GM18526 (cell line): ENCODE measurements around the gene RAB3D.

ENCODE experiments used
- POLR2A ChIP-seq: IDR thresholded peaks from 3 replicates; pipeline ENCODE4 v1.6.1; 2011; ENCODE audit not compliant: insufficient read length; ENCODE audit errors: extremely low read depth

RAB3D gene

GRCh38 chr19:11373885-11374432 lies 34.5 kb upstream of the RAB3D start:
- no peak for TF ChIP-seq POLR2A

GRCh38 chr19:11373166-11373884 lies 33.9 kb upstream of the RAB3D start:
- no peak for TF ChIP-seq POLR2A

GRCh38 chr19:11370744-11371143 lies 31.3 kb upstream of the RAB3D start:
- TF ChIP-seq POLR2A = no peak

GRCh38 chr19:11367528-11367927 lies 28.1 kb upstream of the RAB3D start:
- no peak for TF ChIP-seq POLR2A

GRCh38 chr19:11365557-11366117 lies 26.2 kb upstream of the RAB3D start:
- TF ChIP-seq POLR2A = no peak

- TF ChIP-seq POLR2A = no peak
Observed at GRCh38 chr19:11364935-11365334, 25.5 kb upstream of the RAB3D start.

GRCh38 chr19:11364296-11364904 lies 24.9 kb upstream of the RAB3D start:
- no peak for TF ChIP-seq POLR2A

- no peak for TF ChIP-seq POLR2A
Observed at GRCh38 chr19:11363881-11364280, 24.4 kb upstream of the RAB3D start.

GRCh38 chr19:11361771-11362731 lies 22.6 kb upstream of the RAB3D start:
- TF ChIP-seq POLR2A = no peak

GRCh38 chr19:11361037-11361770 lies 21.7 kb upstream of the RAB3D start:
- TF ChIP-seq POLR2A = no peak

- TF ChIP-seq POLR2A = no peak
Observed at GRCh38 chr19:11359421-11359820, 20.0 kb upstream of the RAB3D start.

GRCh38 chr19:11356676-11357550 lies 17.5 kb upstream of the RAB3D start:
- no peak for TF ChIP-seq POLR2A

GRCh38 chr19:11356074-11356397 lies 16.6 kb upstream of the RAB3D start:
- TF ChIP-seq POLR2A = no peak
